NCI-H748 (cell line): Measurements from ENCODE around the gene TTC7B.

ENCODE experiments used
- DNase-seq: peaks from one replicate; lab custom pipeline; 2025; ENCODE audit not compliant: unreplicated experiment; lab: John Stamatoyannopoulos, UW

Gene TTC7B

GRCh38 chr14:90743425-90743824, 72.8 kb downstream of the TTC7B start:
- DNase-seq = no peak

DNA sequence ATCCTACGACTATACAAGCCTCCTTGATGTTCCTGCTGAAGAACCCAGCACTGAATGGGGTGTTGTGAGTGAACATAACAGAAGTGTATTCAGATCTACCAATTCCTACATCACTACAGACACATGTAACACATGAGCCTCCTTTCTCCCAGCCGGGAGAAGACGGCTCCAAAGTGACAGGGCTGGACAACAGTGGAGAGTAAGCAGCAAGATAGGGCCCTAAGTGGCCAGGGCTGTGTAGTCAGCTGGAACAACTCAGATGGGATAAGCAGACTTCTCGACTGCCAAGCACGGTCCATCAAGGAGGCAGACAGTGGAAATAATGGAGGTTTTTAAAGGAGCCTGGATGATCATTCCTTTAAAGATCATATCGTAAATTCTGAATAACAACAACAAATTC, 73.5 kb downstream of the TTC7B start:
- no peak for DNase-seq

DNA sequence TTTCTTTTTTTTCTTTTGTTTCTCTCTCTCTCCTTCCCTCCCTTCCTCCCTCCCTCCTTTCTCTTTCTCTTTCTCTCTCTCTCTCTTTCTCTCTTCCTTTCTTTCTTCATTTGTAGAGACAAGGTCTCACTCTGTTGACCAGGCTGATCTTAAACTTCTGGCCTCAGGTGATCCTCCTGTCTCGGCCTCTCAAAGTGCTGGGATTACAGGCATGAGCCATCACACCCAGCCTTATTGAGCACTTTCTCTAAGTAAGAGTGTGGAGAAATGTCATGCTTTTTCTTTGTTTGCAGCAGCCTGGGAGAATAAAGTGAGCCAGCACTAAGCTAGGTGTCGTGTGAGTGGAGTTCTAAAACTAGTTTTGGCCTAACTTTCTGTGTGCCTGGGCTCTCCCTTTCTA, 74.0 kb downstream of the TTC7B start:
- no peak for DNase-seq

GRCh38 chr14:90741682-90741946, 74.6 kb downstream of the TTC7B start:
- no peak for DNase-seq

GRCh38 chr14:90740946-90741681, 75.1 kb downstream of the TTC7B start:
- DNase-seq = no peak

DNA sequence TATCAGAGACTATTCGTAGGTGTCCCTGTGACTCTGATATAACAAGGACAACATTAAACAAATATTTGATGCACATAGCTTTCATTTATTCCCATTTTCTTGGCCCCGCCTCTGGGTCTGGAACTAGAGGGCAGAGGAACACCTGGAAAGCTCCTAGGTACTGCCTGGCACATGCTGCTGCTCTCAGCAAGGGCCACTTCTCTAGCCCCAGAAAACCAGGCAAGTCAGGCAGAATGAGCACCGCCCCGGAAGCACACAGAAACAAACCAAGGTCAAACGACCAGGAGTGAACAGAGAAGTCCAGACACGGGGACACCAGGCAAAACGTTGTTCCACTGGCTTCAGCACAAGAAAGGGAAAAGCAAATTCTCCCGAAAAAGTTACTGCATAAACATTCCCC, 76.1 kb downstream of the TTC7B start:
- DNase-seq = no peak

DNA sequence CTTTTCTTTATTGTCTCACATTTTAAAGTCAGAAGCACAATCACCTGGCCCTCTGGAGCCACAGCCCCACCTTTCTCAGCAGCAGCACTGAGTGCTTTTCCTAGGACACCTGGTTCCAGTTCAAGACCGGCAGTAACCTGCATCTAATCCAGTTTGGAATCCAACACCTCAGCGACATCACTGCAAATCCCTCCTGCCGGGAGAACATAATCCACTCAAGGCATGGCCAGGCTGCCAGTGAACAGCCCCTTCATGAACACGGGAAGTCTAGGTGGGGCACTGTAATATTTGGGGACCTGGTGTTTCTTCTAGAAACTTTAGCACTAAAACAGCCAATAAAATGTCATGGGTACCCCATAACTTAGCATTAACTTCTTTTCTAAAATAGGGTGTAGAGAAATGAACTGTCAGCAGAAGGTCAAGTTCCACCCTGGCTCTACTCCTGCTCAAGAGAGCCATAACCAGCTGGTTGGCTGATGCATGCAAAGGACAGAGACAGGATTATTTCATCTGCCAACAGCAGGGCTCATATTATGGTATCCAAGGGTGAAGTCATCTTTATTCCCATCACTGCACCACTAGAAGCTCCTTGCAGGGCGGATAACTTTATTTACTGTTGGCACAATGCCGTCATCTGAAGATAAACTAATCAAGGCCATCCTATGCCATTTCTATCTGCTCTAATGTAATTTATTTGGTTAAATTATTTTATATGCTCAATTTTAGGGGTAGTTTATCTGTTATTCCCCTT, 76.7 kb downstream of the TTC7B start:
- DNase-seq = no peak

DNA sequence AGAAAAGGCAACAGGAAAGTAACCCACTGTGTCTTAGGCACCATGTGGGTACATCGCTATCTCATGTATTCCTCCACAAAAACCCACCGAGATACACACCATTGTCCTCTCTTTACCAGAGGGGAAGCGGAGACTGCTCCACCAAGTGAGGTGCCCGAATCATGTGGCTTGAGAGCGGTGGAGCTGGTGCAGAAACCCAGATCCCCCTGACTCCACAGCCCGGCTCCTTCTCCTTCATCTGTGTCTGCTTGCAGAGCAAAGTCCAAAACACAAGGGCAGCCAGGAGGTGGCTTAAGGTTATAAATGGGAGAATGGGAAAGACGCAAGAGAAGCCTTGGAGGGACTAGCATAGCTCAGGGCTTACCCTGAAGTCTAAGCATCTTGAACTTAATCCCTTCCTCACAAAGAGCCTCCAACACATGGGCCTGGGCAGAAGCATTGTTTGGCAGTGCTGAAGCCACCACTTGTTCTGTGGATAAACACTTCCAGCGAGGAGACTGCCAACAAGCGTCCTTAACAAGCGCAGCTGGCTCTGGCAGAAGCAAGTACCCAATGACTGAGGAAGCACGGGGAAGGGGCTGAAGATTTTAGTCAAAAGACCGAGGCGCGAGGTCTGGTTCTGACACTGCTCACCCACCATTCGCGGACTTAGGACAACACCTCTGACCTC, 83.0 kb downstream of the TTC7B start:
- no peak for DNase-seq

DNA sequence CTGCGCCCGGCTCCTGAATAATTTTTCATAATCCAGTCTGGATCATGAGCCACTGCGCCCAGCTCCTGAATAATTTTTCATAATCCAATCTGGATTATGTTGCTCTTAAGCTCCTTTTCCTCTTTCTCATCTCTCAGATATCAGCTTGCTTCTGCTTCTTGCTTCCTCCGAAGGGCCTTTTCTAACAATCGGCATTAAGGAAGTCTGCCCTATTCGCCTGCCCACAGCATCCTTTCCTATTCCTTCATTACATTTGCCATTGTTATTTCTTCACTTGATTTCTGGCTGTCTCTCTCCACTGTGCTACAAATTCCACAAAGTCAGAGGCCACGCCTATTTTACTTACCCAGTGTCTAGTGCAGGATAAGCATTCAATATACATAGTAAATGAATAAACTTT, 83.5 kb downstream of the TTC7B start:
- DNase-seq = no peak

DNA sequence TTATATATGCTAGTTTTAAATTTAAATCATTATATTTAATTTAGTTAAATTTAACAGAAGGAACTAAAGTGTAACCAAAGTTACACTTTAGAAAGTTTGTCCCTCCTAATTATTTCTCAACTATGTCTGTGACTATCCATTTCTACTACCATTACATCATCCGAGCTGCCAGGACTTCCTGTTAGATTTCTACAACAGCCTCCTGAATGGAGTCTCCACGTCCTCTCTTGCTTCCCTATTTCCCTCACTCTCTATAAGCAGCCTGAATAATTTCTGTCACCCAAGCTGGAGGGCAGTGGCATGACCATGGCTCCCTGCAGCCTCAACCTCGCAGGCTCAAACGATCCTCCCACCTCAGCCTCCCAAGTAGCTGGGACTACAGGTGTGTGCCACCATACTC, 84.1 kb downstream of the TTC7B start:
- DNase-seq = no peak

GRCh38 chr14:90731487-90731886, 84.7 kb downstream of the TTC7B start:
- no peak for DNase-seq

GRCh38 chr14:90730206-90730766, 85.9 kb downstream of the TTC7B start:
- DNase-seq = no peak

DNA sequence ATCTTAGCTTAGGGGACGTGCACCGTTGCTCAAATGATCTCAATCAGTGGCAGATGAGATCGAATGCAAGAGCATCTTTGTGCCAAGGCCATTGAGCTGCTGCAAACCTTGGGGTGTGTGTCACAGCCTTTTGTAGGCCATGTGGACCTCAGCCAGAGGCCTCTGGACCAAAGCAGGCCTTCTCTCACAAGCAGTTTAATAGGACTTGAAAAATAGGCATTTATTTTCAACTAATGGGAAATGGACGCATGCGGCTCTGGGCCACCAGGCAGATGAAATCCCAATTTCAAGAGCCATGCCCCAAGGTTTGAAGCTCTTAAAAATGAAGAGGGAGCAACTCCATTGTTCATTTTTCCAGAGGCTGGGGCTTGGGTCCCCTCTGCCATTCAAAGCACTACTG, 87.3 kb downstream of the TTC7B start:
- no peak for DNase-seq

- DNase-seq = no peak
Observed at GRCh38 chr14:90727082-90727481, 89.1 kb downstream of the TTC7B start.

DNA sequence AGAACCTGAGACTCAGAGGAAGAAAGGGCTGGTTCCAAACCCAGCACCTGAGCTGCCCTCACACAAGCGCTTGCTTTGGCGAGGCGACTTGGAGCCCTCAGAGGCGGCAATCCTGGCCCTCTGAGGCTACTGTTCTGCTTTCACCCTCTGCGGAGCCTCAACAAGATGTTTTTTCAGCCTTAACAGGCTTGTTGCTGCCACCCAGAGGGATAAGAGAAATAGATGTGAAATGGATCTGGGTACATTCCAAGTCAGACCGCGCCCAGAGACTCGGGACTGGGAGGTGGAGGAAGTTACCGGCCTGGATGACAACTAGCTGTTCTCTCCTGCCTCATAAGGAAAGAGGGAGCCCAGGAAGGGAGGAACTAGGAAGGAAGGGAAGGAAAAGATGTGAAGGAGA, 89.6 kb downstream of the TTC7B start:
- DNase-seq = no peak

GRCh38 chr14:90724866-90725265, 91.4 kb downstream of the TTC7B start:
- no peak for DNase-seq

DNA sequence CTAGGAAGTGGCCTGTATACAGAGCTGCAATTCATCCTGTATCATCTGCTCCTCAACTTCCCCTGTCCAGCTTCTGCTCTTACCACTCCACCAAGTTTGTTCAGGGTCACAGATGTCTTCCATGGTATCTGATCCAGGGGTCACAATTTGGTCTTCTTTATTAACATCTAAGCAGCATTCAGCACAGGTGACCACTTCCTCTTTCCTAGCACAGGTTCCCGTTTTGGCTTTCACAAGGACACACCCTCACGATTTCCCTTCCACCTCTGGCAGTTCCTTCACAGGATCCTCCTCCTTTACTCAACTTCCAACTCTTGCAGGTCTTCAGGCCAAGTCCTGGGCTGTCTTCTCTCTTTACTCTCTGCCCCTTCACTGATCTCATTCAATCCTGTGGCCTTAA, 93.6 kb downstream of the TTC7B start:
- DNase-seq = no peak

DNA sequence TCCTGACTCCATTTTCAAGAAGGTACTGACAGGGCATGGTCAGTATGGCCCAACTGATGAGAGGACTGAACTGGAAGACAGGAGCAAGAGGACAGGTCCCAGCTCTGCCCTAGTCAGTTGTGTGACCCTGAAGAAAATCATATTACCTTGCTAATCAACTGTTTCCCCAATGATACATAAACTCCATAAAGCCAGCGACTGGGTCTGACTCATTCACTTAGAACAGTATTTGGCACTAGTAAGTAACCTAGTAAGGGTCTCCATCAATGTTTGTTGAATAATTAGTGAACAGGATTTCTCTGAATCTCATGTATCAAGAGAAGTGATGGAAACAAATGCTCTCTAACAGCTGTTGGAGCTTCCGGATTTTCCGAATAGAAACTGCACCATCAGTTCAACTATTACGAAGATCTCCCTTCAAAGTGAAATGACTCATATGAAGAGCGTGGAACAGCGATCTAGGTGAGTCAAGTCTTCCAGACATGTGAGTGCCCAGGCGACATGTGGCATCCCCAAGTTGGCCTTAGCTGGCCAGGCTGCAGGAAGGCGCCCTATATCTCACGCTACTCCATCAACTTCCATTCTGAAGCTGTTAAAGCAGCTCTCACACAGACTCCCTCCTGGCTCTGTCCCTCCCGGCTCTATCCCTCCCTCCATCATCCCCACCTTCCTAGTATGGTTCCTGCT, 94.5 kb downstream of the TTC7B start:
- DNase-seq = no peak

- no peak for DNase-seq
Observed at GRCh38 chr14:90720832-90721231, 95.4 kb downstream of the TTC7B start.

GRCh38 chr14:90720336-90720735, 95.9 kb downstream of the TTC7B start:
- DNase-seq = no peak

GRCh38 chr14:90717916-90718315, 98.3 kb downstream of the TTC7B start:
- DNase-seq = no peak

DNA sequence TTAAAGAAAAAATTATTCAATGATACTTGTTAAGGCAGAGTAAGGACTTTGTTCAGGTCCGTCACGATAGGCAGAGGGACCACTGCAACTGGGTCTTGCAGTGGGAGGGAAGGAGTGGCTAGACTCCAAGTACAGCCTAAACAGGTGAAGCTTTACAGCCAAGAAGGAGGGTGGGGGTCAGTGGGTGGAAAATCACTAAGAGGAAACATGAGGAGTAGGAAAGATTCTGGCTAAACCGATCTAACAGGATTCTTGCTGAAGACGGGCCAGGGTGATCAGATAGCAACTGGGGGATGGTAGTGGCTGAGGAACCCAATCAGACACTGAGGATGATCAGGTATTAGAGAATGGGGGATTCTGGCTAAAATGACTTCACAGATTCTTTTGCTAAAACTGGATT, 100.2 kb downstream of the TTC7B start:
- no peak for DNase-seq
